Glomerular endothelial cell (primary cell): Measurements from ENCODE around the gene SORBS1. TPM values are rescaled to one million over a fixed set of nuclear protein-coding genes. Genes with fewer than 3 reads are reported as not detected.

ENCODE experiments used
- DNase-seq: peaks from one replicate; pipeline ENCODE4 v3.0.0-alpha.2; 2011; ENCODE audit warnings: low read depth, low spot score; ENCODE audit errors: extremely low read depth
- total RNA-seq: library from RNA; depleted of rRNA; stranded (reverse); fragments of >200 nt; gene quantifications from 2 replicates; pipeline ENCODE4 v1.2.3, GENCODE V29; 2015

The SORBS1 gene
- total RNA-seq, 1 donor from 2014 or later, result 4.2 TPM

DNA sequence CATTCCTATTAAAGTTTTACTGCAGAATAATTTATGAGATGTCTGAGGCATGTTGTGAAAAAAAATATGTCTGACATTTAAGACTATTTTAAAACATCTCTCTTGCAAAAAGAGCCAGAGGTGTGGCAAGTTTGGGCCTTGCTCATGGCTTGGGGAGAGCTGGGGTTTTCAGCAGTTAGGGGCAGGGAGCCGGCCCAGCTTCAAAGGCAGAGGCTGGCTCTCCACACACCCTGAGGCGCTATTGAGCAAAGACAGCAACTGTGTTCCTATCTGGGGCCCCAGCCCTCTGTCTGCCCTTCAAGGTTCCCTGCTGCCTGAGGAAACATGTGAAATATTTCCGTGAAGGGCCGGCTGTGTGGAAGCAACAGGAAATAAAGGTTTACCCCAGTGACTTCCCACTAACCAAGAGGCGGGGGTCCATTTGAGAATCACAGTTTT lies 94.0 kb downstream of the SORBS1 start:
- no peak for DNase-seq

DNA sequence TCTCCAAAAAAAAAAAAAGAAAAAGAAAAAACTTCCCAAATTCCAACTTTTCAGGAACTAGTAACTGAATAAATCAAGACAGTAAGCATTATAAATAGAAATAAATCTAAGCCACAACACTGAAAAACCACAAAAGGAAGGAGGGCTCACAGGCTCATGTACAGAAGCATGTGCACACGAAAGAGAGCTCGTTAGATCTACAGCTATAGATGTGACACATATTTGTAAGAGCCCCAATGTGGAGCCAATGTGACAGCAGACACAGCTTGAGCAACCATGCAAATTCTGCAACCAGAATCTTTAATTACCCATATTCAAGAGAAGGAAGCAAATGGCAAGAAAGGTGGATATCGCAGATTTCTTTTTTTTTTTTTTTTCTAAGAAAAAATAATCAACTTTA lies 94.7 kb downstream of the SORBS1 start:
- no peak for DNase-seq

- DNase-seq, result no peak
These were observed 96.9 kb downstream of the SORBS1 start for GRCh38 chr10:95464280-95464679.

DNA sequence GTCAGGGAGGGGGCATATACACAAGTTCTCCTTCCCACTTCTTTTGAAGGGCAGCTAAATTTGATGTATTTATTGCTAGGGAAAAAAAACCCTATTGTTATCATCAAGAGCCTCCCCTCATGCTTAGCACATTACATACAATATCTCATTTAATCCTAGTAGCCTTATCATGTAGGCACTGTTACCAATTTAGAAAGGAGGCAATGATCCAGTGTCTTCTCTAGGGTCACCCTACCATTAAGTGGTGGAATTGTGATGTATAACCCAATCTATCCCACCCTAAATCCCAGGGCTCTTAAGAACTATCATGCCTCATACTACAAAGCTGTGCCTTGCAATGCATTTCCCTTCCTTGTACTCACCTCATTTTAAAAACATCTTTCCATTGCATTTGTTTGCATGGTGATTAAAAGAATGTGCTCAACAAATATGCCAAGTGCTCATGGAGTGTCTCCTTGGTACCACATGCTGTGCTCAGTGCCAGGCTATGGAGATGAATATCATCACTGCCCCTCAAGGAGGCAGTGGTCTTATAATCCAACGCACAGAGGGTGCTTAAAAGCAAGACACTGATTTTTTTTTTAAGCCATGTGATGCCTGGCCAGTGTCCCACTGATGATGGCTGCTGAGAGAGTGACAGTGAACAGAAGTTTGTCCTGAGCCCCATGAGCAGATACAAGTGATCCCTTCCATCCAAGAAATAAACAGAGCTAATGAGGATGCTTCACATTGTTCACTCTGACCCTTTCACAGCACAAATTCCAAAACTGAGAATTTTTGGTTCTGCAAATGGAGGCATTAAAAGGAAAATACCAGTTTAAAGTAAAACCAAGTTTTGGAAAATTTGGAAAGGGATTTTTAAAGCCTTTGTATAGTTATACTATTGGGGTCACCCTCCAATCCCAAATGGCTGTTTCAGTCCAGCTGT lies 98.2 kb downstream of the SORBS1 start:
- no peak for DNase-seq

DNA sequence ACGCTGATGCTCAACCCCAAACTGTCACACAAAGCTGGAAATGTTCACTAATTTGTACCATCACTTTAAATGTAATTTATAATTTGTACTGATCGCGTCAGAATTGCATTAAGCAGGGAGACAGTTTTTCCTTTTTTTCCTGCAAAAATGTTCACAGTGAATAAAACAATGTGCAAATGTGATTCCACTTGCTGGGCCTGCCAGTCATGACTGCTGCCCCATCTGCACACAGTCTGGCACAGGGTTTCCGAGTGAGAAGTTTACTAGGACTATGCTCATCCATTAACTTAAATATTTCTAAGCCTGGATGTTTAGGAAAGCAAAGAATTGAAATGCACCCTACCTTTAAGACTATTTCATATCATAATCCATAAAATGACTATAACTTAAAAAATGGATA lies 99.6 kb downstream of the SORBS1 start:
- DNase-seq, result no peak

DNA sequence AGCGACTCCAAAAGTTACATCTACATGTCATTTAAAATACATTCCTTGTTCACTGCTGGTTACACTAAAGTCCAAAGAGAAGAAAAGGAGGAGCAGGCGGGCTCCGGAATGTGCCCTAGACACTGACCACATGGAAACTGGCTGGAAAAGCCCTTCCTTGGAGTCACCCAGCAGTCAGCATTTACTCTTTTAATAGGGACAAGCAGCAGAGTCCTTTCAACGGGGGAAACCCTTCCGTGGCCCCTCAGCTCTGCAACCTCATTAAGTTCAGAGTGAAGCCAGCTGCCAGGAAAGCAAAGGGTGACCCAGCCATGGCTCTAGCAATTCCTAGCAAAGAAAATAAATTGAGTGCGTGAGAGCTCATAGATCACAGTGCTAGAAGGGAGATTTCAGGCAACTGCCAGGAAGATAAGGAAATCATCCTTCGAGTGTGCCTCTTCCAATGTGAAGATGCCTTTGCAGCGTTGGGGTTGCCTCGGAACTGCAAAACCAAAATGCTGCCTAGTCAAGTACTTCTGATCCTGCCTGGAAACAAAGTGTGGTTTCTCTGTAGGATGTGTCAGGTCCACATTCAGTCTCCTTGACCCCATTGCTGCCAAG lies 101.6 kb downstream of the SORBS1 start:
- DNase-seq, result no peak

DNA sequence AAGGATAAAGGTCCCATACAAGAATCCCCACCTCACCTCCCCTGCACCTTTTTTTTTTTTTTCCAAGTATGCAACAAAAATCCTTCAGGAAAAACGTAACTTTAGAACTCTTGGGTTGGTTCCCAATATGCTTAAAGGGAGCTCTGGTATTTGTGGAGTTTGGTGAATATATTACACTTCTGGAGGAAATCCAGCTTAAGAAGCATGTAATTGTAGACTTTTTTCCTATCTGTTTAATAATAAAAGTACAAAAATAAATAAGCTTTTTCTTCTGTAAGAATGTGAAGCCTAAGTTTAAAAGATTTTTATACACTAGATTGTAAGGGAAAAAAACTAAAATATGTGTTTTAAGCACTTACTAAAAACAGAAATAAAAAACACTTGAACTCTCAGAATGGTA lies 102.3 kb downstream of the SORBS1 start:
- no peak for DNase-seq

GRCh38 chr10:95458014-95458413 lies 103.2 kb downstream of the SORBS1 start:
- no peak for DNase-seq

- no peak for DNase-seq
These were observed 103.8 kb downstream of the SORBS1 start for GRCh38 chr10:95457319-95457886.

GRCh38 chr10:95456516-95456915 lies 104.7 kb downstream of the SORBS1 start:
- DNase-seq, result no peak

DNA sequence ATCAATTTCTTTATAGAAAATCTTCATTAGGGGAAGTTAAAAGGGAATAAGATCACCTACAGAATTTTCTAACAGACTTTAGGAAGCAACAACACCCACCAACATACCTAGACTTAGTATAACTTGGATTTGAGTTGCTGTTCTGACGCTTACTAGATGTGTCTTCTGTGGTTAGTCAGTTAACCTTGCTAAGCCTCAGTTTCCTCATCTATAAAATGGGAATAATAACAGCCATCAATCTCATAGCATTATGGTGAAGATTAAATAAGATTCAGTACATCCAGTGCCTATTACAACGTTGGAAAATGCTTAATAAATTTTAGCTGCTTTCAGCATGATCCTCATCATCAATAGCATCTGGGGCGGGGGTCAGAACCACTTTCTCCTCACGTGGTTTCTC lies 106.2 kb downstream of the SORBS1 start:
- DNase-seq, result no peak

GRCh38 chr10:95454356-95454755 lies 106.8 kb downstream of the SORBS1 start:
- DNase-seq, result no peak

- no peak for DNase-seq
These were observed 109.3 kb downstream of the SORBS1 start for GRCh38 chr10:95451568-95452524.

DNA sequence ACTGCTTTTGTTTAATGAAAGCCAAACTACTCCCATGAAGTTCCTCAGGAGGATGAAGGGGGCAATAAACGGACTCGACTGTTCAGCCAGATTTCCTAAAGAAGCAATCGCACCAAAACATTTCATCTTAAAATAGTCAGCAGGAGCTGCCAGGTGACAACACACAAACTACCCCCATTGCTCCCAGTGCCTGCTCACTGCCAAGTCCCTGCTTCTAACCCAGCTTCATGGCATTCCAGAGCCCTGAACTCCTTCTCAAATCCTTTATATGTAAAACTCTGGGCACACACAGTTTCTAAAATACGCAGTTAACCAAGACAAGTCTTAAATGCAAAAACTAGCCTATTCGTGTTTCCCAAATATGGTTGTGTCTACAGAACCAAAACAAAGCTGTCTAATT lies 110.0 kb downstream of the SORBS1 start:
- DNase-seq, result no peak

DNA sequence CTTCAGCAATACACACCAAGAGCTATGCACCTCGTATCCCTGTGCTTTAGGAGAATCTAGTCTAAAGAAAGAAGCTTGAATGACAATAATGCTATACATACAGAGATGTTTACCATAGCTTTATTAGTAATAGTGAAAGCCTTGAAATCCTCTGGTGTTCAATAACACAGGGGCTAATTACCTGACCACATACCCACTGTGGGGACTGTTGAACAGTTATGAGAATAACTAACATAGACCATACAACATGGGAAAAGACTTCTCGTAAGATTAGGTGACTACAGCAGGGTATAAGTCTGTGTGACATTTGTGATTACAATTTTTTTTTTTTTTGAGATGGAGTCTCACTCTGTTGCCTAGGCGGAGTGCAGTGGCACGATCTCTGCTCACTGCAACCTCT lies 111.0 kb downstream of the SORBS1 start:
- DNase-seq, result no peak

GRCh38 chr10:95447685-95448084 lies 113.5 kb downstream of the SORBS1 start:
- no peak for DNase-seq

- peak; percentile 68 for DNase-seq
These were observed 115.2 kb downstream of the SORBS1 start for GRCh38 chr10:95445837-95446486.

- peak; percentile 62 for DNase-seq
These were observed 115.8 kb downstream of the SORBS1 start for GRCh38 chr10:95445223-95445836.

DNA sequence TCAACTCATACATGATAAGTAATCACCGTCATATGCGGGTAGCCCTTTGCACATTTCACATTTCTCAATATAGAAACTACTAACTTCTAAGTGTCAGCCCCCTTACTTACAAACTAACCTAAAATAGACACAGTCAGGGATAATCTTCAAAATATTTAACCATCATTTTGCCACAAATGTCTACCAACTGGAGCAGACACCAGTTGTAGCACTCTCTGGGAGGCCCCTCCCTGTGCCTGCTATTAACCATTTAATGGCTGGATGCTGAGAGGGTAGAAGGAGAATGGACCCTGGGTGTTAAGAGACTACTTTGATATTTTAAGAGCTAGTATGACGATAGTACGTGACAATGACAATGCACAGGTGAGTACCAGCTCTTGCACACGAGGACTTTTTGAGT lies 116.4 kb downstream of the SORBS1 start:
- no peak for DNase-seq

DNA sequence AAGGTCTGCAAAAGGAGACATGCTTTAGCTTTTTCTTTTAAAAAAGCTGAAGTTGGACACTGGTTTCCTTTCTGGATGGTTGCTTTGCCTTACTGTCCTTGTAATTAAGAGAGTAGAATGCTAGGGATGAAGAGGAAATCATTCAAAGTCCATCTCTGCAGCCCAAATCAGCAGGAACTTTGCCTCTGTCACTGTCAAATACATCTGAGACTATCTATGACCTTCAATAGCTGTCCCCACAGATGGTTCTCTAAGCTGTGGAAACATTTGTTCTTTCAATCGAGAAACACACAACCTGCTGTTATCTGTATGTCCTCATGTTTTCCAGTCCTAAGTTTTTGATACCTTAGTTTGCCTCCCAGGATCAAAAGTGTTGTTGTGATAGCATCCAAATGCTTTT lies 117.5 kb downstream of the SORBS1 start:
- DNase-seq, result no peak
